HG03108 (cell line): ENCODE data around the gene CDKL4.
"Not testable (repeated sequence)": the region's sequence is repeated elsewhere in the genome, so short reads cannot be mapped to it uniquely, and the experiment has no call there.

ENCODE experiments used
- ATAC-seq: cut with Tn5 transposase; IDR thresholded peaks from one replicate; pipeline ENCODE4 v1.9.1; 2021; ENCODE audit warnings: moderate library complexity; ENCODE audit not compliant: unreplicated experiment

Gene CDKL4

GRCh38 chr2:39243469-39244123 is at the start of gene CDKL4:
CDKL4 (minus strand) TSS chr2:39243970.
- ATAC-seq = no peak

GRCh38 chr2:39290433-39290832 is 46.7 kb upstream of the CDKL4 start:
- no peak for ATAC-seq

- no peak for ATAC-seq
Measured at GRCh38 chr2:39289609-39290008, 45.8 kb upstream of the CDKL4 start.

GRCh38 chr2:39283561-39283960 is 39.8 kb upstream of the CDKL4 start:
- ATAC-seq = no peak

GRCh38 chr2:39281391-39281790 is 37.6 kb upstream of the CDKL4 start:
- no peak for ATAC-seq

GRCh38 chr2:39275016-39275415 is 31.2 kb upstream of the CDKL4 start:
- no peak for ATAC-seq

- ATAC-seq = no peak
Measured at GRCh38 chr2:39269941-39270340, 26.2 kb upstream of the CDKL4 start.

- ATAC-seq = no peak
Measured at GRCh38 chr2:39266916-39267434, 23.2 kb upstream of the CDKL4 start.

GRCh38 chr2:39266139-39266805 is 22.5 kb upstream of the CDKL4 start:
- ATAC-seq = peak; percentile 52

- no peak for ATAC-seq
Measured at GRCh38 chr2:39265315-39265714, 21.5 kb upstream of the CDKL4 start.

- peak; percentile 67 for ATAC-seq
Measured at GRCh38 chr2:39264733-39265132, 21.0 kb upstream of the CDKL4 start.

GRCh38 chr2:39260087-39260486 is 16.3 kb upstream of the CDKL4 start:
- no peak for ATAC-seq

- ATAC-seq = no peak
Measured at GRCh38 chr2:39256040-39256439, 12.3 kb upstream of the CDKL4 start.

- no peak for ATAC-seq
Measured at GRCh38 chr2:39252888-39253518, 9.2 kb upstream of the CDKL4 start.

- ATAC-seq = no peak
Measured at GRCh38 chr2:39247512-39248043, 3.8 kb upstream of the CDKL4 start.

GRCh38 chr2:39246382-39246980 is 2.7 kb upstream of the CDKL4 start:
- no peak for ATAC-seq

GRCh38 chr2:39244963-39245625 is 1.3 kb upstream of the CDKL4 start:
- ATAC-seq = not testable (repeated sequence)

GRCh38 chr2:39244241-39244862 is 582 bp upstream of the CDKL4 start:
- not testable (repeated sequence) for ATAC-seq

GRCh38 chr2:39241588-39241987 is 2.2 kb downstream of the CDKL4 start:
- ATAC-seq = no peak

- ATAC-seq = no peak
Measured at GRCh38 chr2:39240758-39241157, 3.0 kb downstream of the CDKL4 start.
